Panc1 (cell line): Measurements from ENCODE around the gene MRTFA.

Experiments
- CTCF ChIP-seq: fragments of 450-650 bp; IDR thresholded peaks from 2 replicates; pipeline ENCODE4 v1.5.1; 2017; ENCODE audit warnings: mild to moderate bottlenecking
- REST ChIP-seq, 2 experiments: IDR thresholded peaks; 2 replicates each; pipeline ENCODE4 v1.6.1; 2011 to 2012; ENCODE audit warnings: low read depth in 2 of 2, control low read depth in 1 of 2, low read length in 1 of 2, mild to moderate bottlenecking in 1 of 2, moderate library complexity in 1 of 2; ENCODE audit not compliant: insufficient read depth in 1 of 2

DNA sequence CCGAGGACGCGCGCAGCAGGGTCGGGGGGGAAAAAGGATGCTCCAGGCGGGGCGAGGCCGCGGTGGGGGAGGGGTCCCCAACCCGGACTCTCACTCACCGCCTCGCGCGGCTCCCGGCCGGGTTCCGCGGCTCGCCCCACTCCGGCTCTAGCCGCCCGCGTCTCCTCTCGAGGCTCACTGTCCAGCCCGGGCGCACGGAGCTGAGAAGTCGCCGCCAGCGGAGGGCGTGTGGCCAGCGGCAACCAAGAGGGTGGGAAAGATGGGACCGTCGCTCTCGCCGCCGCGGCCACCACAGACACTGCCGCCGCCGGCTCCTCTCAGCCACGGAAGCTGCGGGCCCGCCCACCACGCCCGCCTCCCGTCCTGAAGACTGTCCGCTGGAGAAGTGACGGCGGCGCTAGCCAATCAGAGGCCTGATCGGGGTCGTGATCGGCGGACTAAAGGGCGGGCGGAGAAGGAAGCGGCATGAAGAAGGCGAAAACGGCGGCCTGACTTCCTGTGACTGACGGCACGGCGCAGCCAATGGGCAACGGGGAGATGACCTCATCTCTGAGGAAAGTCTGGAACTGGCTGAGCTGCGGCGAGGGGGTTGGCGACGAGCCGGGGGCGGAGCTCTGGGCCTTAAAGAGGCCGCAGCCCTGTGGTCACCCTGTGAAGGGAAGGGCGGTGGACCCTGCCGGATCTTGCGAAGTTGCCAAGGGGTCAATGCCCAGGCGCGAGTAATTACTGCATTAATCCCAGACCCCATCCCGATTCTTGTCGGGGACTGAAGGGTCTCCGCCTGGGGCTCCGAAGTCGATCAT, at the start of gene MRTFA:
- TF ChIP-seq REST (IDR thresholded peaks at IDR 0.05; ENCODE audit: insufficient read depth in 1 of 2, low read depth in 2 of 2, low read length in 1 of 2) (no peak), CTCF (no peak)
